ENCODE measurements around the gene PEA15.

PEA15 gene

DNA sequence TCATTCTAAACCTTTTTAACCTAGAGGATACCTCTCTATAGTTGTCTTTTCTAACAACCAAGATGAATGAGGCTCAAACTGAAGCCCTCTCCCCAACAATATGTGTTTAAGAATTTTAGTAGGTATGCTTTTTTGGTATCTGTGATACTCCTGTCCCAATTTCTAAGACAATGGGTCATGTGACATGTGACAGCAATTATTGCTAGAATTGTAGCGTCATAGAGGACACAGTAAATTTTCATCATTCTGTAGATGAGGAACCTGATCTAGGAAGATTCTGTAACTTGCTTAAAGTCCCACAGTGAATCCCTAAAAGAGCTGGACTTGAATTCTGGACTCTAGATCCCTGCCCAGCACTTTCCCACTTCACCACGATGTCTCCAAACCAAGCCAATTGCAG, 26.5 kb upstream of the PEA15 start (continued):
- TF ChIP-seq, protein P1, sequence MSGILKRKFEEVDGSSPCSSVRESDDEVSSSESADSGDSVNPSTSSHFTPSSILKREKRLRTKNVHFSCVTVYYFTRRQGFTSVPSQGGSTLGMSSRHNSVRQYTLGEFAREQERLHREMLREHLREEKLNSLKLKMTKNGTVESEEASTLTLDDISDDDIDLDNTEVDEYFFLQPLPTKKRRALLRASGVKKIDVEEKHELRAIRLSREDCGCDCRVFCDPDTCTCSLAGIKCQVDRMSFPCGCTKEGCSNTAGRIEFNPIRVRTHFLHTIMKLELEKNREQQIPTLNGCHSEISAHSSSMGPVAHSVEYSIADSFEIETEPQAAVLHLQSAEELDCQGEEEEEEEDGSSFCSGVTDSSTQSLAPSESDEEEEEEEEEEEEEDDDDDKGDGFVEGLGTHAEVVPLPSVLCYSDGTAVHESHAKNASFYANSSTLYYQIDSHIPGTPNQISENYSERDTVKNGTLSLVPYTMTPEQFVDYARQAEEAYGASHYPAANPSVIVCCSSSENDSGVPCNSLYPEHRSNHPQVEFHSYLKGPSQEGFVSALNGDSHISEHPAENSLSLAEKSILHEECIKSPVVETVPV (CRISPR knock-in tag; IDR thresholded peaks at IDR 0.05), result no peak
- no peak for TF ChIP-seq ZFP30 (CRISPR knock-in tag; IDR thresholded peaks at IDR 0.05)

DNA sequence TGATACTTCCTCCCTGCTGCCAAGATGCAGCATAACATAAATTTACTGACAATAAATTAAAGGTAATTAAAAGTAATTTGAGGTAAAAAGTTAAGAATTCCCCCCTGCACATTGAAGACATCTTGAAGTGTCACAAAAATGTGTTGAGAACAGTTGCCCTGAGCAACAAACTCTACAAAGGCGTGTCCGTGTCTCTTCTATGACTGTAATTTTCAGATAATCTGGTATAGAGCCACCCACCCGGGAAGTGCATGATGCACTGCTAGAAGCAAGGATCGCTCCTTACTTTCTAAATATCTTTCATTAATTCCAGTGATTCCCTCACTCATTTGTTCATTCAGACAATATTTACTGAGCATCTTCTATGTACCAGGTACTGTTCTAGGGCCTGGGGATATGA, 25.8 kb upstream of the PEA15 start:
- no peak for TF ChIP-seq SNAI2 (CRISPR knock-in tag; IDR thresholded peaks at IDR 0.05)
- ATAC-seq, result no peak

DNA sequence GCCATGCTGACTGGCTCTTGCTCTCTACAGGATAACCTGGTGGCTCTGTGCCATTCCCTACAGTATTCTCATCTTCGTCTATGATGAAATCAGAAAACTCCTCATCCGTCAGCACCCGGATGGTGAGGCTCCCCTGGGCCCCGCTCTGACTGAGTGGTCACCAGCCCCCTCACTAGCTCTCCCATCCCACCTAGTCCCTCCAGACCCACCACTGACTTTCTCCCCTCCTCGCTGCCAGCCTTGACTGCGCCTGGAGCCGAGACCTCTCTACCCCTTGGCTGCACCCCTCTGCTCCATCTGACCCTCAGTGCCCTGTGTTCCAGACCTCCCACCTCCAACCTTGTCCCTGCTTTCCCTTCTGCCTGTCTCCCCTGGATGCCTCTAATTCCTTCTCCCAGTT, 18.9 kb upstream of the PEA15 start:
- ATAC-seq, result no peak
- no peak for TF ChIP-seq TCF4 (CRISPR knock-in tag; IDR thresholded peaks at IDR 0.05; ENCODE audit: borderline replicate concordance)
- no peak for TF ChIP-seq CSDC2 (CRISPR knock-in tag; IDR thresholded peaks at IDR 0.05)
- TF ChIP-seq OSR1 (CRISPR knock-in tag; IDR thresholded peaks at IDR 0.05), result no peak
- TF ChIP-seq, protein P2, sequence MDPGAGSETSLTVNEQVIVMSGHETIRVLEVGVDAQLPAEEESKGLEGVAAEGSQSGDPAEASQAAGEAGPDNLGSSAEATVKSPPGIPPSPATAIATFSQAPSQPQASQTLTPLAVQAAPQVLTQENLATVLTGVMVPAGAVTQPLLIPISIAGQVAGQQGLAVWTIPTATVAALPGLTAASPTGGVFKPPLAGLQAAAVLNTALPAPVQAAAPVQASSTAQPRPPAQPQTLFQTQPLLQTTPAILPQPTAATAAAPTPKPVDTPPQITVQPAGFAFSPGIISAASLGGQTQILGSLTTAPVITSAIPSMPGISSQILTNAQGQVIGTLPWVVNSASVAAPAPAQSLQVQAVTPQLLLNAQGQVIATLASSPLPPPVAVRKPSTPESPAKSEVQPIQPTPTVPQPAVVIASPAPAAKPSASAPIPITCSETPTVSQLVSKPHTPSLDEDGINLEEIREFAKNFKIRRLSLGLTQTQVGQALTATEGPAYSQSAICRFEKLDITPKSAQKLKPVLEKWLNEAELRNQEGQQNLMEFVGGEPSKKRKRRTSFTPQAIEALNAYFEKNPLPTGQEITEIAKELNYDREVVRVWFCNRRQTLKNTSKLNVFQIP (CRISPR knock-in tag; IDR thresholded peaks at IDR 0.05; ENCODE audit: borderline replicate concordance, low read depth), result no peak
- TF ChIP-seq ESRRG (CRISPR knock-in tag; IDR thresholded peaks at IDR 0.05), result no peak
- TF ChIP-seq, protein P3, sequence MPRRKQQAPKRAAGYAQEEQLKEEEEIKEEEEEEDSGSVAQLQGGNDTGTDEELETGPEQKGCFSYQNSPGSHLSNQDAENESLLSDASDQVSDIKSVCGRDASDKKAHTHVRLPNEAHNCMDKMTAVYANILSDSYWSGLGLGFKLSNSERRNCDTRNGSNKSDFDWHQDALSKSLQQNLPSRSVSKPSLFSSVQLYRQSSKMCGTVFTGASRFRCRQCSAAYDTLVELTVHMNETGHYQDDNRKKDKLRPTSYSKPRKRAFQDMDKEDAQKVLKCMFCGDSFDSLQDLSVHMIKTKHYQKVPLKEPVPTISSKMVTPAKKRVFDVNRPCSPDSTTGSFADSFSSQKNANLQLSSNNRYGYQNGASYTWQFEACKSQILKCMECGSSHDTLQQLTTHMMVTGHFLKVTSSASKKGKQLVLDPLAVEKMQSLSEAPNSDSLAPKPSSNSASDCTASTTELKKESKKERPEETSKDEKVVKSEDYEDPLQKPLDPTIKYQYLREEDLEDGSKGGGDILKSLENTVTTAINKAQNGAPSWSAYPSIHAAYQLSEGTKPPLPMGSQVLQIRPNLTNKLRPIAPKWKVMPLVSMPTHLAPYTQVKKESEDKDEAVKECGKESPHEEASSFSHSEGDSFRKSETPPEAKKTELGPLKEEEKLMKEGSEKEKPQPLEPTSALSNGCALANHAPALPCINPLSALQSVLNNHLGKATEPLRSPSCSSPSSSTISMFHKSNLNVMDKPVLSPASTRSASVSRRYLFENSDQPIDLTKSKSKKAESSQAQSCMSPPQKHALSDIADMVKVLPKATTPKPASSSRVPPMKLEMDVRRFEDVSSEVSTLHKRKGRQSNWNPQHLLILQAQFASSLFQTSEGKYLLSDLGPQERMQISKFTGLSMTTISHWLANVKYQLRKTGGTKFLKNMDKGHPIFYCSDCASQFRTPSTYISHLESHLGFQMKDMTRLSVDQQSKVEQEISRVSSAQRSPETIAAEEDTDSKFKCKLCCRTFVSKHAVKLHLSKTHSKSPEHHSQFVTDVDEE (CRISPR knock-in tag; IDR thresholded peaks at IDR 0.05), result no peak
- TF ChIP-seq ZNF8 (CRISPR knock-in tag; IDR thresholded peaks at IDR 0.05), result no peak
- TF ChIP-seq, protein P1 (CRISPR knock-in tag; IDR thresholded peaks at IDR 0.05), result no peak
- TF ChIP-seq ZFP3 (CRISPR knock-in tag; IDR thresholded peaks at IDR 0.05), result no peak
- TF ChIP-seq ZNF565 (CRISPR knock-in tag; conservative IDR thresholded peaks at IDR 0.05; ENCODE audit: low read depth), result no peak
- TF ChIP-seq ZNF70 (CRISPR knock-in tag; IDR thresholded peaks at IDR 0.05), result no peak
- no peak for TF ChIP-seq GLIS3 (CRISPR knock-in tag; IDR thresholded peaks at IDR 0.05)
- TF ChIP-seq ZC3H10 (CRISPR knock-in tag; IDR thresholded peaks at IDR 0.05), result no peak
- TF ChIP-seq, protein P4, sequence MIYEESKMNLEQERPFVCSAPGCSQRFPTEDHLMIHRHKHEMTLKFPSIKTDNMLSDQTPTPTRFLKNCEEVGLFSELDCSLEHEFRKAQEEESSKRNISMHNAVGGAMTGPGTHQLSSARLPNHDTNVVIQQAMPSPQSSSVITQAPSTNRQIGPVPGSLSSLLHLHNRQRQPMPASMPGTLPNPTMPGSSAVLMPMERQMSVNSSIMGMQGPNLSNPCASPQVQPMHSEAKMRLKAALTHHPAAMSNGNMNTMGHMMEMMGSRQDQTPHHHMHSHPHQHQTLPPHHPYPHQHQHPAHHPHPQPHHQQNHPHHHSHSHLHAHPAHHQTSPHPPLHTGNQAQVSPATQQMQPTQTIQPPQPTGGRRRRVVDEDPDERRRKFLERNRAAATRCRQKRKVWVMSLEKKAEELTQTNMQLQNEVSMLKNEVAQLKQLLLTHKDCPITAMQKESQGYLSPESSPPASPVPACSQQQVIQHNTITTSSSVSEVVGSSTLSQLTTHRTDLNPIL (CRISPR knock-in tag; IDR thresholded peaks at IDR 0.05; ENCODE audit: low read depth), result no peak
- TF ChIP-seq, protein P5, sequence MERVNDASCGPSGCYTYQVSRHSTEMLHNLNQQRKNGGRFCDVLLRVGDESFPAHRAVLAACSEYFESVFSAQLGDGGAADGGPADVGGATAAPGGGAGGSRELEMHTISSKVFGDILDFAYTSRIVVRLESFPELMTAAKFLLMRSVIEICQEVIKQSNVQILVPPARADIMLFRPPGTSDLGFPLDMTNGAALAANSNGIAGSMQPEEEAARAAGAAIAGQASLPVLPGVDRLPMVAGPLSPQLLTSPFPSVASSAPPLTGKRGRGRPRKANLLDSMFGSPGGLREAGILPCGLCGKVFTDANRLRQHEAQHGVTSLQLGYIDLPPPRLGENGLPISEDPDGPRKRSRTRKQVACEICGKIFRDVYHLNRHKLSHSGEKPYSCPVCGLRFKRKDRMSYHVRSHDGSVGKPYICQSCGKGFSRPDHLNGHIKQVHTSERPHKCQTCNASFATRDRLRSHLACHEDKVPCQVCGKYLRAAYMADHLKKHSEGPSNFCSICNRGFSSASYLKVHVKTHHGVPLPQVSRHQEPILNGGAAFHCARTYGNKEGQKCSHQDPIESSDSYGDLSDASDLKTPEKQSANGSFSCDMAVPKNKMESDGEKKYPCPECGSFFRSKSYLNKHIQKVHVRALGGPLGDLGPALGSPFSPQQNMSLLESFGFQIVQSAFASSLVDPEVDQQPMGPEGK (CRISPR knock-in tag; IDR thresholded peaks at IDR 0.05; ENCODE audit: borderline replicate concordance), result no peak

DNA sequence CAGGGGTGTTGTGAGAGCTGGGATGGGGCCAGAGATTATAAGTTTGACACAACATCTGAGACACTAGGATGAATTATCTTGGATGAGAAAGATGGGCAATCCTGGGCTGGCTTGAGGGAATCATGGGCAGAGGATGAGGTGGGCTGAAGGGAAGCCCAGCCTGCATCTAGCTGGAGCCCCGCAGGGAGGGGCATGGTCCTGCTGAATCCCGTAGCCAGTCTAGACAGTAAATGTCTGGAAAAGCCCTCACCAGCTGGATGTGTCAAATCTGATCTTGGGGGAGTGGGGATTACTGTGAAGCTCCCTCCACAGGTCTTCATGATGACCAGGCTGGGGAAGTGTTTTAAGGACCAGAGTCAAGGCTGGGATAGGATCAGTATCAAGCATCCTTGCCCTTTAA, 18.5 kb upstream of the PEA15 start:
- no peak for ATAC-seq

More for the DNA sequence above, 18.5 kb upstream of the PEA15 start:
- no peak for TF ChIP-seq ZFP3 (CRISPR knock-in tag; IDR thresholded peaks at IDR 0.05)
- TF ChIP-seq CSDC2 (CRISPR knock-in tag; IDR thresholded peaks at IDR 0.05), result no peak
- TF ChIP-seq PPARA (CRISPR knock-in tag; IDR thresholded peaks at IDR 0.05; ENCODE audit: borderline replicate concordance), result no peak
- no peak for TF ChIP-seq ISL1 (CRISPR knock-in tag; IDR thresholded peaks at IDR 0.05)
- TF ChIP-seq ZNF565 (CRISPR knock-in tag; conservative IDR thresholded peaks at IDR 0.05; ENCODE audit: low read depth), result no peak
- TF ChIP-seq, protein P5 (CRISPR knock-in tag; IDR thresholded peaks at IDR 0.05; ENCODE audit: borderline replicate concordance), result no peak
- no peak for TF ChIP-seq ESRRG (CRISPR knock-in tag; IDR thresholded peaks at IDR 0.05)
- no peak for TF ChIP-seq TCF4 (CRISPR knock-in tag; IDR thresholded peaks at IDR 0.05; ENCODE audit: borderline replicate concordance)
- TF ChIP-seq BACH2 (CRISPR knock-in tag; IDR thresholded peaks at IDR 0.05; ENCODE audit: borderline replicate concordance), result no peak
- no peak for TF ChIP-seq ZFP30 (CRISPR knock-in tag; IDR thresholded peaks at IDR 0.05)
- TF ChIP-seq RARB (CRISPR knock-in tag; IDR thresholded peaks at IDR 0.05), result no peak
